HL-60 (cell line): ENCODE measurements around the gene RENBP.

Experiments
- DNase-seq, 2 experiments: peaks; one replicate each; pipeline ENCODE4 v3.0.0-alpha.2; 2010 to 2020; ENCODE audit warnings: low read depth in 1 of 2, low spot score in 1 of 2
- H3K27ac ChIP-seq: fragments of 250-450 bp; sonication (Bioruptor Pico); replicated peaks from 2 replicates; pipeline ENCODE4 v1.5.1; 2020; ENCODE audit warnings: mild to moderate bottlenecking, moderate library complexity
- H3K27me3 ChIP-seq: fragments of 250-450 bp; sonication (Bioruptor Pico); 2 replicates; pipeline ENCODE4 v1.5.1; 2021; ENCODE audit warnings: mild to moderate bottlenecking, moderate library complexity; ENCODE audit not compliant: insufficient read depth, poor library complexity, severe bottlenecking
- H3K4me3 ChIP-seq: replicated peaks from 2 replicates; pipeline ENCODE4 v1.5.1; 2011; ENCODE audit warnings: mild to moderate bottlenecking, control low read depth, low read length; ENCODE audit not compliant: insufficient read depth
- CTCF ChIP-seq: IDR thresholded peaks from one replicate; pipeline ENCODE4 v1.5.1; 2011; ENCODE audit warnings: low read length, control low read depth, inconsistent platforms; ENCODE audit not compliant: insufficient read depth
- GABPA ChIP-seq: IDR thresholded peaks from 2 replicates; pipeline ENCODE4 v1.6.1; 2012; ENCODE audit warnings: low read depth
- POLR2AphosphoS5 ChIP-seq: IDR thresholded peaks from 2 replicates; pipeline ENCODE4 v1.6.1; 2012; ENCODE audit warnings: low read depth
- REST ChIP-seq: IDR thresholded peaks from 2 replicates; pipeline ENCODE4 v1.6.1; 2012; ENCODE audit warnings: low read depth; ENCODE audit not compliant: insufficient replicate concordance
- SPI1 ChIP-seq: IDR thresholded peaks from 2 replicates; pipeline ENCODE4 v1.6.1; 2012; ENCODE audit warnings: low read depth, mild to moderate bottlenecking, borderline replicate concordance

Gene RENBP

GRCh38 chrX:153903238-153903980, 41.0 kb downstream of the RENBP start:
- Histone ChIP-seq H3K27me3 (no peaks in the 10 kb centered on the region), H3K27ac (peak overlapping the region; percentile 57), H3K4me3 (no peak overlapping the region)
- TF ChIP-seq REST (no peak), GABPA (no peak), POLR2AphosphoS5 (peak; percentile 69)
- peak in 1 of 2 experiments; percentile 53 for DNase-seq

- TF ChIP-seq REST: no peak
- TF ChIP-seq CTCF: no peak
- TF ChIP-seq POLR2AphosphoS5: no peak; the same call in 1 of the 2 replicates
- TF ChIP-seq GABPA: no peak
- TF ChIP-seq SPI1: no peak
- H3K4me3 ChIP-seq: no peak overlapping the region
- no peaks in the 10 kb centered on the region for H3K27me3 ChIP-seq
- H3K27ac ChIP-seq: no peak overlapping the region; the same call in 1 of the 2 replicates
- no peak for DNase-seq
Observed at GRCh38 chrX:153902385-153902784, 42.1 kb downstream of the RENBP start.

GRCh38 chrX:153901753-153902140, 42.7 kb downstream of the RENBP start:
- DNase-seq: no peak
- Histone ChIP-seq H3K27ac (peak overlapping the region; percentile 40; the same call in 1 of the 2 replicates), H3K27me3 (no peaks in the 10 kb centered on the region), H3K4me3 (no peak overlapping the region)
- no peak for TF ChIP-seq CTCF

- TF ChIP-seq SPI1 (peak; percentile 84), REST (peak; percentile 18), GABPA (peak; percentile 31; the same call in 1 of the 2 replicates), POLR2AphosphoS5 (peak; percentile 45; the same call in 1 of the 2 replicates), CTCF (no peak)
- Histone ChIP-seq H3K4me3 (no peak overlapping the region), H3K27me3 (no peaks in the 10 kb centered on the region), H3K27ac (peak overlapping the region; percentile 40)
- DNase-seq: peak; percentile 74 to 97
Observed at GRCh38 chrX:153900831-153901752, 43.4 kb downstream of the RENBP start.
